IgD-negative memory B cell (primary cell): ENCODE data around the gene MED13. TPM values are rescaled to one million over a fixed set of nuclear protein-coding genes. Genes with fewer than 3 reads are reported as not detected.
A peak's percentile ranks its signal among the peaks of the same experiment; 100 is the strongest.
"Not testable (repeated sequence)": the region's sequence is repeated elsewhere in the genome, so short reads cannot be mapped to it uniquely, and the experiment has no call there.

ENCODE experiments used
- H3K27ac Mint-ChIP-seq, 3 donors: one replicate each; pipeline ENCODE4 v1.8.0; 2020 to 2022; ENCODE audit warnings: mild to moderate bottlenecking in 3 of 3, mixed read lengths in 3 of 3, moderate library complexity in 1 of 3
- H3K27me3 Mint-ChIP-seq: one replicate; pipeline ENCODE4 v1.8.0; 2021; ENCODE audit warnings: mixed read lengths
- H3K36me3 Mint-ChIP-seq: one replicate; pipeline ENCODE4 v1.8.0; 2020; ENCODE audit warnings: mild to moderate bottlenecking, mixed read lengths
- H3K4me1 Mint-ChIP-seq, 3 donors: one replicate each; pipeline ENCODE4 v1.8.0; 2020 to 2022; ENCODE audit warnings: mixed read lengths in 3 of 3, mild to moderate bottlenecking in 1 of 3
- H3K4me3 Mint-ChIP-seq, 4 donors: one replicate each; pipeline ENCODE4 v1.8.0; 2020 to 2022; ENCODE audit warnings: mild to moderate bottlenecking in 4 of 4, mixed read lengths in 4 of 4, moderate library complexity in 3 of 4
- H3K9me3 Mint-ChIP-seq, 3 donors: one replicate each; pipeline ENCODE4 v1.8.0; 2020 to 2021; ENCODE audit warnings: mixed read lengths in 3 of 3, mild to moderate bottlenecking in 1 of 3
- polyA plus RNA-seq: library from polyadenylated mRNA; unstranded; fragments of 300-500 nt; fragmentation: Illumina TruSeq; gene quantifications from one replicate; pipeline ENCODE4 v1.2.3, GENCODE V29; 2021

MED13 gene
- polyA plus RNA-seq, 1 donor from 2014 or later, result 3.7 TPM

DNA sequence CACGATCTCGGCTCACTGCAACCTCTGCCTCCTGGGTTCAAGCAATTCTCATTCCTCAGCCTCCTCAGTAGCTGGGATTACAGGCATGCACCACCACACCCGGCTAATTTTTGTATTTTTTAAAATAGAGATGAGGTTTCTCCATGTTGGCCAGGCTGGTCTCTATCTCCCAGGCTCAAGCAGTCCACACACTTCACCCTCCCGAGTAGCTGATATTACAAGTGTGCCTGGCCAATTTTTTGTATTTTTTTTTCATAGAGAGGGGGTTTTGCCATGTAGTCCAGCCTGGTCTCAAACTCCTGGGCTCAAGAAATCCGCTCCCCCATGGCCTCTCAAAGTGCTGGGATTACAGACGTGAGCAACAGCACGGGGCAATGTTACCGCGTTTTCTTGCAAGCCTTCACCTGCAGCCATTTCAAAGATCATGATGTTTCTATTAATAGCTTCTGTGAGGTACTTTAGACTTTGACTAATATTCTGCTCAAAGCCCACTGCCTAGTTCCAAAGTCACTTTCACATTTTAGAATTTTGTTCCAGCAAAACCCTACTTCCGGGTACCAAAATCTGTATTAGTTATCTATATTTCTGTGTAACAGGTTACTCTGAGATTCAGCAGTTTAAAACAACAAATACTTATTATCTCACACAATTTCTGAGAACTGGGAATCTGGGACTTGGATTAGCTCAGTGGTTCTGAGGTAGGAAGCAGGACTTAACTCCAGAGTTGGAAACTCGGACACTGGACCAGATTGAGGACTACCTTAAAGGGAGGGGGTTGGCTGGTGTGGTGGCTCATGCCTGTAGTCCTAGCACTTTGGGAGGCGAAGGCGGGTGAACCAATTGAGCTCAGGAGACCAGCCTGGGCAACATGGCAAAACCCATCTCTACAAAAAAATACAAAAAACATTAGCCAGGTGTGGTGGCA is 12.0 kb upstream of the MED13 start:
- H3K4me1 Mint-ChIP-seq, result peaks cover 0 to 2% (median 0%) of the 10 kb centered on the region in 3 donors

DNA sequence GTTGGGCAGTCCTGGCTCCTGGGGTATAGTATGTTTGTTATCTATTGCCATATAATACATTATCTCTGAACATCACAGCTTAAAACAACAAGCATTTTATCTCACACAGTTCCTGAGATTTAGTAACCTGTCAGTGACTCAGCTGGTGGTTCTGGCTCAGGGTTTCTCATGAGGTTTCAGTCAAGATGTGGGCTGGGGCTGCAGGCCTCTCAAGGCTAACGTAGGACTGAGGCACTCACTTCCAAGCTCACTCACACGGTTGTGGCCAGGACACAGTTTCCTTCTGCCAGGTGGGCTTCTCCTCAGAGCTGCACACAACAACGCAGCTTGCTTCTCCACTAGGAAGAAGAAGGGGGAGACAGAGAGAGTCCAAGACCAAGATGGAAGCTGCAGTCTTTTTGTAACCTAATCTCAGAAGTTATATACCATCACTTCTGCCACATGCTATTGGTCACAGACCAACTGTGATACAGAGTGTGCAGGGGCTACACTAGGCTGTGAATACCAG is 10.3 kb upstream of the MED13 start:
- Mint-ChIP-seq H3K4me3 (no peak overlapping the region), H3K9me3 (peaks cover 0 to 3% (median 0%) of the 10 kb centered on the region in 3 donors), H3K27ac (no peak overlapping the region), H3K27me3 (peaks cover 3% of the 10 kb centered on the region), H3K4me1 (peaks cover 4 to 5% (median 4%) of the 10 kb centered on the region in 3 donors), H3K36me3 (no peaks in the 10 kb centered on the region)

More for the DNA sequence above, 12.0 kb upstream of the MED13 start:
- Mint-ChIP-seq H3K36me3 (no peaks in the 10 kb centered on the region), H3K27ac (no peak overlapping the region), H3K4me3 (peak overlapping the region in 1 of 4 donors; percentile 23), H3K27me3 (peaks cover 3% of the 10 kb centered on the region), H3K9me3 (no peaks in the 10 kb centered on the region)

DNA sequence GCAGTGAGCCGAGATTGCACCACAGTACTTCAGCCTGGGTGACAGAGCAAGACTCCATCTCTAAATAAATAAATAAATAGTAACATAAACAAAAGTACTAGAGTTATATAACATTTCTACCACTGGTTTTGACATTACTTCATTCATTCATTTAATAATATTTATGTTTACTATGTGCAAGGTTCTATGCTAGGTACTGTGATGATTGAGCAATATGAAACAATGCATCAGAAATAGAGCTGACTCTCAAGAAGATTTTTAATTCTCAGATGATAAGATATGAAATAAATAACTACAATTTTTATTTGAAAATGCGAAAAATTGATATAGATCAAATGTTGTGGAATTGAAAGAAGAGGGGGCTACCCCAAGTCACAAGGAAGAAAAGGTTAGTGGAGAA is 8.9 kb upstream of the MED13 start:
- H3K4me1 Mint-ChIP-seq, result peaks cover 4 to 5% (median 4%) of the 10 kb centered on the region in 3 donors
- H3K27ac Mint-ChIP-seq, result no peak overlapping the region
- H3K4me3 Mint-ChIP-seq, result no peak overlapping the region
- no peaks in the 10 kb centered on the region for H3K36me3 Mint-ChIP-seq
- peaks cover 0 to 3% (median 0%) of the 10 kb centered on the region in 3 donors for H3K9me3 Mint-ChIP-seq
- peaks cover 3% of the 10 kb centered on the region for H3K27me3 Mint-ChIP-seq

DNA sequence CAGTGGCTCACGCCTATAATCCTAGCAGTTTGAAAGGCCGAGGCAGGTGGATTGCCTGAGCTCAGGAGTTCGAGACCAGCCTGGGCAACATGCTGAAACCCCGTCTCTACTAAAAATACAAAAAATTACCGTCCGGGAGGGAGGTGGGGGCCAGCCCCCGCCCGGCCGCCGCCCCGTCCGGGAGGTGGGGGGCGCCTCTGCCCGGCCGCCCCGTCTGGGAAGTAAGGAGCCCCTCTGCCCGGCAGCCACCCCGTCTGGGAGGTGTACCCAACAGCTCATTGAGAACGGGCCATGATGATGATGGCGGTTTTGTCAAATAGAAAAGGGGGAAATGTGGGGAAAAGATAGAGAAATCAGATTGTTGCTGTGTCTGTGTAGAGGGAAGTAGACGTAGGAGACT is 7.8 kb upstream of the MED13 start:
- not testable (repeated sequence) for H3K4me1 Mint-ChIP-seq, H3K9me3 Mint-ChIP-seq

DNA sequence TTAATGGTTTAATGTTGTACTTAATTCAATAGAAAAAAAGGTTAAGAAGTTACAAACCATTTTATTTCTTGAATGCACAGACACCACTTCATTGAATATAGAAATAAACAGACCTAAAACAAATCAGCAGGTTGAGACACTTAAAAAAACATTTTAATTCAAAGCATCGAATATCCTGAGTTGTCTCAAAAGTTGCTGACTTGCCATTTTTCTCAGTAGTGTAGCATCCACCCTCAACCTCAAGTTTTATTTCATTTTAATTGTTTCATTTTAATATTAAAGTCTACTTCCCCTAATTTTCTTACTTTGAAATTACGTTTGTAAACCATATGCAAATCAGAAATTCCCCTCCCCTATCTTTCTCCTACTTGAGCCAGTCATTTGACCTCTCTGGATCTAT is 5.8 kb upstream of the MED13 start:
- Mint-ChIP-seq H3K4me3 (no peak overlapping the region), H3K27me3 (no peaks in the 10 kb centered on the region), H3K9me3 (peaks cover 0 to 3% (median 0%) of the 10 kb centered on the region in 3 donors), H3K27ac (no peak overlapping the region), H3K4me1 (peaks cover 7 to 10% (median 9%) of the 10 kb centered on the region in 3 donors), H3K36me3 (no peaks in the 10 kb centered on the region)

More for the DNA sequence above, 7.8 kb upstream of the MED13 start:
- H3K27ac Mint-ChIP-seq, H3K27me3 Mint-ChIP-seq, H3K36me3 Mint-ChIP-seq, H3K4me3 Mint-ChIP-seq: not testable (repeated sequence)

DNA sequence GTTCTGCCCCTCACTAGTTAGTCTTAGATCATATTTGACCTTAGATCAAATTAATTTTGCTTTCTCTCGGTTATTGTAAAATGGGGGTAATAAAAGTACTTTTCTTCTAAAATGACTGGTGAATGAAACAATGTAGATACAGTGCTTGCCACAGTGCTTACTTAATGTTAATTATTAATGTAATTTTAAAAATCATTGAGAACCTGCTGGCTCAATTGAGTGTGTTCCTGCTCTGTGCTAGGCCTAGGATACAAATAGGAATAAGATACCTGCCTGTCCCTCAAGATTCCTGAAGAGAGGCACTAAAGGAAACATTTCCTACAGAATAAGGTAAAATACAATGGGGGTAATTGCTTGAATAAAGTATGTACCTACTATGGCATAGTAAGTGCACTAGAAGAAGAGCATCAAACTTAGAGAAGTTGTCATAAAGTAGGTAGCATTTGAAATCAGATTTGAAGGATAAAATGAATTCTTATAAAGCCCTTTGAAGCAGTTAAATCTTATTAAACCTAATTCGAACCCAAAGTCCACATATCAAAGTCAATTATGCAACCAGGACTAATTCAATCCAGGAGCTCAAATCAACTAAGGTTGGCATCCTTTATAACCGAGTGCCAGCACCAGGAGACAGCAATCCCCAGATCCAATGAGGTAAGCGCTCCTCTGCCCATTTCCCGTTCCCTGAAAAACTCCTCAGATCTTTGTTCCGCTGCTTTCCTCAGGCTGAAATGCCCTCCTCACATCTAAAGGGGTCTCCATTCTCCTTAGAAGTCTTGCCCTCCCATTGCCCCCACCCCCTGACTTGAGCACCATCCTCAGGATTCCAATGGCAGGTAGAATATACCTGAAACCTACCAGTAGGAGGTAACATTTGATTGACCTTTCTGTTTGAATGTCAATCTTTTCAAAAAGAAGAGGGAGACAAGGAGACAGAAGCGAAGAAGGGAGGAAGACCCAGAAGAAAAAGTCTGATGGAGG is 2.4 kb upstream of the MED13 start:
- Mint-ChIP-seq H3K27me3 (no peaks in the 10 kb centered on the region), H3K36me3 (peaks cover 3% of the 10 kb centered on the region), H3K4me3 (peak overlapping the region in 1 of 4 donors; percentile 50), H3K9me3 (peaks cover 0 to 3% (median 0%) of the 10 kb centered on the region in 3 donors), H3K27ac (peak overlapping the region in 1 of 3 donors; percentile 99), H3K4me1 (peaks cover 22 to 35% (median 25%) of the 10 kb centered on the region in 3 donors)

DNA sequence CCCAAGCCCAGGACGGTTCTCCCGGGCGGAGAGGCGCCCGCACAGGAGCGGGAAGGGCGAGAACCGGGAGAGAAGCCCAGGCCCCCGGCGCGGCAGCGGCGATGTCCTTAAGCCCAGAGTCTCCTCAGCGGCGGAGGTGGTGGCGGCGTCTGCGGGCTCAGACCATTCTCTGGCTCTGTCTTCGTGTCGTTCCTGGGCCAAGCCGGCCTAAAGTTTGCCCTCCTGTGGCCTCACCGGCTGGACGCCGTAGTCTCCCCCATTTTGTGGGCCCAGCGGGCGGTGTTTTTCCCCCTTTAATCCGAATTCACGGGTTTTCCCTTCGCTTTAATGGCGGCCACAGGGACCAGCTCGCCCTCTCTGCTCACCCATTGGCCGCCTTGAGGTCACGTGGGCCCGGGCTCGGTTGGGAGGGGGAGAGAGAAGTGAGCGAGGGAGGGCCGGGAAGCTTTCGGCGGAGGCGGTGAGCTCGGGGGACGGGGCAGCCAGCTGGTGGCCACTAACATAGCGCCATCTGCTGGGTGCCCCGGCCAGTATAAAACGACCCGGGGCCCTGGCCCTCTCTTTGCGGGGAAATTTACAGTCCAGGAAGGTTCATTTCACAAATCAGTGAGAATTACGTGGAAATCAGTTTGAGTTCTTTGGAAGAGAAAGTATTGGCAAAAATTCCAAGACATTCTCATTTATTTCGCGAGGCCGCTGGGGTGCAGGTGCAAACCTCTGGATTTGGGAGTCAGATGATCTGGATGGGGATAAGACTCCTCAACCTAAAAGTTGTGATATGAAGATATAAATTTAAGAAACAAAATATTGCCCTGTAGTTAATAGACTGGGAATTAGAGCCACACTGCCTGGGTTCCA is 762 bp upstream of the MED13 start:
- Mint-ChIP-seq H3K4me3 (peak overlapping the region; percentile 91 to 100 (median 98)), H3K27ac (peak overlapping the region; percentile 97 to 99 (median 99)), H3K27me3 (no peaks in the 10 kb centered on the region), H3K36me3 (peaks cover 3% of the 10 kb centered on the region), H3K9me3 (no peaks in the 10 kb centered on the region), H3K4me1 (peaks cover 28 to 34% (median 32%) of the 10 kb centered on the region in 3 donors)

DNA sequence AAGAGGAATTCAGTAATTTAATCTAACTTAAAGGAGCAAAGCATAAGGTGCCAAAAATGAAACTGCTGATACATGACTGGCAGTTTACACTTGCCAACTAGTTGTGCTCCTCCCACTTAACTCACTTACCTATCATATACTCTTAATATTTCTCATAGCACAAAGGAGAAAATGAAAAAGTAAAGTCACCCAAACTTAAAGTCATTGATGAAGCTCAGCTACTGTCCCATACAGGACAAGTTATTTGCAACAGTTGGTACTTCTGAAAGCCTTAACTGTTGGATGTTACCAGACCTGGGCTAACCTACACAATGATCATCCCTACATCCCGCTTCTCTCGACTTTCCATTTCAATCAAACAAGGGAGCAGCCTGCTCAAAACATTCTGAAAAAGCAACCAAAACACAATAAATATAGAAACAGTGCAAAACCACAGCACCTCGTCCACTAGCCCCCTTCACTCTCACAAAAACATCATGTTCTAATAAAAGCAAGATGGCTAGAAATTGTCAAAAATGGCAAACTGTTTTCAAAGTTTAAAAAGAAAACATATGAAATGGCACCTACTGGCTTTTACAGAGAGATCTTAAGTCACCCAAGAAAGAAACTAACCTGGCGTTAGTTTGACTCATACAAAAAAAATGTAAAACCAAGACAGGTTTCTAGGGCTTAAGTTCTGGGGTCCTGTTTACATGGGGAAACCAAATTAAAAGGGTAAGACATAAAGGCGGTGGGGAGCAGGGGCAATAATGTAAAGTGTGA is 868 bp downstream of the MED13 start:
- Mint-ChIP-seq H3K4me1 (peaks cover 36 to 41% (median 38%) of the 10 kb centered on the region in 3 donors), H3K27ac (peak overlapping the region; percentile 78 to 97 (median 94)), H3K9me3 (no peaks in the 10 kb centered on the region), H3K27me3 (no peaks in the 10 kb centered on the region), H3K4me3 (peak overlapping the region; percentile 91 to 97 (median 96)), H3K36me3 (peaks cover 6% of the 10 kb centered on the region)

DNA sequence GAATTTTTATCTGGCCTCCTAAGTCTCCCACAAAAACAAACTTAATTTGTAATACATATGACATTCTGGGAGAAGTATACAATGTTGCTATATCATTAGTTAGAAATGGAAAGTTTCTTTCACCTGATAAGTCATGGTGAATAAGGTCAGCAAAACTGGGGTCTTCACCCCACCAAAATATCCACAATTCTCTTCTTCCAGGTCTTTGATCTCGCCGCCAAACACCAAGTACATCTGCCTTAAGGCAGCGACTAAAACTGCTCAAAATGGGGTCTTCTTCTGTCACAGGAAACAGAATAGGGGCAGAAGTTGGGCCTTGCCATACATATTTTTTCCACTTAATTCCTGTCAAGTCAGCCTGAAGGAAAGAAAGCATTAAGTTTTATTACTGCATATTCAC is 2.1 kb downstream of the MED13 start:
- Mint-ChIP-seq H3K4me3 (peak overlapping the region; percentile 91 to 97 (median 96)), H3K9me3 (no peaks in the 10 kb centered on the region), H3K27me3 (no peaks in the 10 kb centered on the region), H3K36me3 (peaks cover 7% of the 10 kb centered on the region), H3K4me1 (peaks cover 43 to 48% (median 43%) of the 10 kb centered on the region in 3 donors), H3K27ac (peak overlapping the region in 2 of 3 donors; percentile 10 to 97)

DNA sequence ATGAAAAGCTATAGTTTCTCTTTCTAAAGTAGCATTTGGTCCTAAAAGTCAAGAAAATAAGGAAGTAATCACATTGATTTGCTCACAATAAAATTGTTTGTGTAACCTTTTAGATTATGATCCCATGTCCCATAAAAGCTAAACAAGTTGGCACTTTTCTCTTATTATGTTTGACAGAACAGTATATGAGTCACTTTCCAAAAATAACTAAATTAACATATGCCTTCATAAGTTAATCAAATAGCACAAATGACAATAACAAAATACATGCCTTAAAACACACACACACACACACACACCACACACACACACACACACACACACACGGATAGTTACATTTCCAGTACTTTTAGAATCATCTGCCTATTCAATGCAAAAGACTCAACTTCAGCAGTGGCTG is 2.8 kb downstream of the MED13 start:
- Mint-ChIP-seq H3K27me3 (no peaks in the 10 kb centered on the region), H3K9me3 (no peaks in the 10 kb centered on the region), H3K4me3 (peak overlapping the region; percentile 89 to 96 (median 93)), H3K36me3 (peaks cover 7% of the 10 kb centered on the region), H3K4me1 (peaks cover 44 to 51% (median 47%) of the 10 kb centered on the region in 3 donors), H3K27ac (peak overlapping the region in 1 of 3 donors; percentile 97)

DNA sequence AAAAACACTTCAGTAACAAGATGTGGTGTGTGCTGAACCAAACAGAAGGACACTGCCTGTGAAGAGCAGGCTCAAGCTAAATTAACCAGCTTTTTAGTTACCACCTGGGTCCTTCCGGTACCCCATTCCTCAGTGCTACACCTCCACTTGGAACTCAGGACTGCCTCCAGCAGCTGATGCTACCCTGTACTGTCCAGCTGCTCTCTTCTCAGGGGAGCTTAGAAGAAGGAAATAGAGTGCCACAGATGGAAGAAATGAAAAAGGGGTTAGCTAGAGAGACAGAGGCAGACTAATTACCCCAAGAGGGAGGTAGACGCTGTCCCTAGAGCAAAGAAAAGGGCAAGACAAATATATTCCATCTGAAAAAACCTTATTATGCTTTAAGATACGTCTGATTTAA is 5.7 kb downstream of the MED13 start:
- peak overlapping the region in 1 of 3 donors; percentile 23 for H3K27ac Mint-ChIP-seq
- no peaks in the 10 kb centered on the region for H3K27me3 Mint-ChIP-seq
- H3K4me1 Mint-ChIP-seq, result peaks cover 48 to 58% (median 50%) of the 10 kb centered on the region in 3 donors
- no peaks in the 10 kb centered on the region for H3K9me3 Mint-ChIP-seq
- H3K4me3 Mint-ChIP-seq, result peak overlapping the region in 1 of 4 donors; percentile 7
- peaks cover 4% of the 10 kb centered on the region for H3K36me3 Mint-ChIP-seq

DNA sequence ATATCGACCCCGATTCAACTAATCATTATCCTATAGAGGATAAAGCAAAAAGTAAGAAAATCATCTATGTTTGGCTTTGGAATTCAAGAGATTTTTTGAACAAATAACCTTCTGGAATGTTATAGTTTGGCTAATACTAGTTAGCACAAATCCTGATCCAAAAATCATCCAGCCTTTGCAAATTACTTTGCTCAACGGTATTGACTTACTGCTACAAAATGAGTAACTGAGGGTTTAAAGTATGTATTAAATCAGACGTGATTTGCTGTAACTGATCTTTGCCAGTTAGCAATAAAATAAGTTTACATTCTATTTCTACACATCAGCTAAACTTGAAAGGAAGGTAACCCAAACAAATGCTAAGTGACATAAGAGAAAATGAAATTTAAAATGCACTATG is 6.5 kb downstream of the MED13 start:
- H3K36me3 Mint-ChIP-seq, result peaks cover 4% of the 10 kb centered on the region
- no peak overlapping the region for H3K27ac Mint-ChIP-seq
- H3K4me1 Mint-ChIP-seq, result peaks cover 41 to 53% (median 49%) of the 10 kb centered on the region in 3 donors
- H3K9me3 Mint-ChIP-seq, result no peaks in the 10 kb centered on the region
- no peaks in the 10 kb centered on the region for H3K27me3 Mint-ChIP-seq
- H3K4me3 Mint-ChIP-seq, result peak overlapping the region in 1 of 4 donors; percentile 27

DNA sequence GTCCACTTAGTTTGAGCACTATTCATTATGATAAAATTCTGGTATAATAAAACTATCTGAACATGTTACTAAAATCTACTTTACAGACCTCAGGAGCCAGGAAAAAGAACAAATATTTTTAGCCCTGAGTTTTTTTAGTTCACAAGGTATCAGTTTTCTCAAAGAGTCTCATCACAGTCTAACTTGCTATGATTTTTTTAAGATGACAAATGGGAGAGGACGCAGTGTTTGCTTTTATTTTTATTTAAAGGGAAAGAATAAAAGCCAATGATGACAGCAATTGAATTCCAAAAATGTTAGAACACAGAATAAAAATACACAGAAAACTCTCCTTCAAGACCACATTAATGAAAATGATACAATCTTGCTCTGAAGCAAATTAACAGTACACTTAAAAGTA is 7.4 kb downstream of the MED13 start:
- Mint-ChIP-seq H3K9me3 (no peaks in the 10 kb centered on the region), H3K4me3 (no peak overlapping the region), H3K27me3 (no peaks in the 10 kb centered on the region), H3K4me1 (peaks cover 37 to 51% (median 42%) of the 10 kb centered on the region in 3 donors), H3K36me3 (peaks cover 4% of the 10 kb centered on the region), H3K27ac (no peak overlapping the region)
